HCT116 (cell line): Measurements from ENCODE around the gene SOCS4.

Experiments
- CTCF ChIP-seq, 3 experiments: fragments of 200-600 bp in 1 of 3; sonication (generic) in 1 of 3; IDR thresholded peaks in 2 of 3; conservative IDR thresholded peaks in 1 of 3; 2 replicates each; pipeline ENCODE4 v1.5.1; 2012 to 2017; ENCODE audit warnings: low read depth in 2 of 3, low read length in 2 of 3, antibody characterized with exemption in 1 of 3, borderline replicate concordance in 1 of 3, control low read depth in 1 of 3, mild to moderate bottlenecking in 1 of 3, mixed read lengths in 1 of 3, mixed run types in 1 of 3, moderate library complexity in 1 of 3; ENCODE audit not compliant: insufficient read depth in 1 of 3
- EZH2 ChIP-seq: fragments of 200-600 bp; sonication (generic); IDR thresholded peaks from 2 replicates; pipeline ENCODE4 v1.6.1; 2017; ENCODE audit warnings: antibody characterized with exemption, mixed run types
- POLR2A ChIP-seq: IDR thresholded peaks from 2 replicates; pipeline ENCODE4 v1.7.0; 2011; ENCODE audit warnings: borderline replicate concordance; ENCODE audit not compliant: insufficient read depth, insufficient read length; ENCODE audit errors: extremely low read depth
- REST ChIP-seq: IDR thresholded peaks from 2 replicates; pipeline ENCODE4 v1.6.1; 2012; ENCODE audit warnings: low read depth
- SIN3A ChIP-seq: IDR thresholded peaks from 2 replicates; pipeline ENCODE4 v1.6.1; 2012; ENCODE audit warnings: low read depth
- TCF7L2 ChIP-seq: IDR thresholded peaks from 2 replicates; pipeline ENCODE4 v1.7.0; 2011; ENCODE audit warnings: borderline replicate concordance, inconsistent platforms; ENCODE audit not compliant: insufficient read depth, insufficient read length; ENCODE audit errors: extremely low read depth
- TF ChIP-seq, protein P1 (sequence below): IDR thresholded peaks from 2 replicates; pipeline ENCODE4 v1.6.1; 2012

DNA sequence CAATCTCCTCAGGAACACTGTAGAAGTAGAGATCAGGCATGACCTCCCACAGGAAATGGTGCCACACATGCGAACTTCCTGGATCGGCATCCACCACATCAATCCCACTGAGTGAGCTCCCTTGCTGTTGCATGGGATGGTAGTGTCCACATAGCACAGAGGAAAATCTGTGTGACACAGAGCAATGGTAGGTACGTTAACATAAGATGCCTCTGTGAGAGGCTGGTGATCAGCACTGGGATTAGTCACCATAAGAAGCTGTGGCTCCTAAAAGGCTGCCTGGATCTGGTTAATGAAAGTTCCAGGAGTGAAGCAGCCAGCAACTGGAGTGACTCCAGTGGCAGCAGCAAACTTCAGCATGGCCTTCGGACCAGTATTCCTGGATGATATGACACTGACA lies 22.0 kb upstream of the SOCS4 start:
- TF ChIP-seq CTCF (IDR thresholded peaks at IDR 0.05 in 2 of 3, conservative IDR thresholded peaks at IDR 0.05 in 1 of 3; ENCODE audit: borderline replicate concordance in 1 of 3, insufficient read depth in 1 of 3, low read depth in 2 of 3, low read length in 2 of 3) (no peak), POLR2A (no peak), SIN3A (no peak), EZH2 (no peak), REST (no peak), TCF7L2 (no peak)
- TF ChIP-seq, protein P1, sequence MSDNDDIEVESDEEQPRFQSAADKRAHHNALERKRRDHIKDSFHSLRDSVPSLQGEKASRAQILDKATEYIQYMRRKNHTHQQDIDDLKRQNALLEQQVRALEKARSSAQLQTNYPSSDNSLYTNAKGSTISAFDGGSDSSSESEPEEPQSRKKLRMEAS: no peak
